Measurements from ENCODE around the gene CRIM1. TPM values are rescaled to one million over a fixed set of nuclear protein-coding genes. Genes with fewer than 3 reads are reported as not detected.

The CRIM1 gene
- total RNA-seq, 4 donors from 2014 or later: 179 to 229 (median 188) TPM

- Histone ChIP-seq H3K9me3 (no peaks in the 10 kb centered on the region), H3K4me1 (peaks cover 0 to 33% (median 1%) of the 10 kb centered on the region in 4 donors), H3K36me3 (no peaks in the 10 kb centered on the region), H3K4me3 (no peak overlapping the region), H3K27ac (no peak overlapping the region), H3K27me3 (no peaks in the 10 kb centered on the region)
- WGBS, 2 donors: 20 to 25% methylated on average over 10 of the region's 10 CpGs
- peak in 1 of 2 donors; percentile 48 for DNase-seq (ENCODE audit: low spot score in 2 of 2)
- TF ChIP-seq POLR2A (IDR thresholded peaks at IDR 0.05): no peak
- peak; percentile 35 to 76 (median 62) for TF ChIP-seq CTCF (IDR thresholded peaks at IDR 0.05)
Measured at GRCh38 chr2:36351736-36352349, 3.7 kb upstream of the CRIM1 start.

- H3K27me3 ChIP-seq: no peaks in the 10 kb centered on the region
- TF ChIP-seq POLR2A (IDR thresholded peaks at IDR 0.05) (no peak), EP300 (IDR thresholded peaks at IDR 0.05) (no peak), CTCF (IDR thresholded peaks at IDR 0.05) (no peak)
- 68% methylated on average over 3 of the region's 3 CpGs for WGBS, 2 donors
- no peak overlapping the region for H3K4me3 ChIP-seq
- H3K36me3 ChIP-seq: no peaks in the 10 kb centered on the region
- DNase-seq (ENCODE audit: low spot score in 2 of 2): no peak
- H3K27ac ChIP-seq: peak overlapping the region in 2 of 4 donors; percentile 18 to 47
- peaks cover 0 to 33% (median 1%) of the 10 kb centered on the region in 4 donors for H3K4me1 ChIP-seq
- no peaks in the 10 kb centered on the region for H3K9me3 ChIP-seq
Measured at GRCh38 chr2:36352701-36353100, 2.9 kb upstream of the CRIM1 start.

DNA sequence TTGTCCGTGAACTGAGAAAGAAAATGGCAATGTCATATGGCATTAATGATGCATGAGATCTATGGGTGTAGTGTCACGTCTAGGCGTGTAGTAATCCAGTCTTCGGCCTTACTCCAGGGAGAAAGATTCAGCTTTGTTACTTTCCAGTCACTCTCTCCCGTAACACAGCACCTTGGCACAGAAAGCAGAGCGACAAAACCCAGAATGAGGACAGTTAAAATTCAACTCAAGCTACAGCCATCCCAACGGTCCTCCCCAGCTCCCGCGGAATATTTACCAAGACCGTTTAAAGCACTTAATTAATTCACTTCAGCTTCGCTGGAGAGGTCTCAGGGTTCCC, 797 bp upstream of the CRIM1 start:
- 33 to 34% methylated on average over 11 of the region's 11 CpGs for WGBS, 2 donors
- Histone ChIP-seq H3K4me3 (peak overlapping the region; percentile 64 to 93 (median 79)), H3K4me1 (peaks cover 0 to 51% (median 12%) of the 10 kb centered on the region in 4 donors), H3K27ac (peak overlapping the region; percentile 77 to 94 (median 86)), H3K9me3 (no peaks in the 10 kb centered on the region), H3K36me3 (no peaks in the 10 kb centered on the region), H3K27me3 (no peaks in the 10 kb centered on the region)
- TF ChIP-seq EP300 (IDR thresholded peaks at IDR 0.05): no peak
- no peak for TF ChIP-seq POLR2A (IDR thresholded peaks at IDR 0.05)
- no peak for TF ChIP-seq CTCF (IDR thresholded peaks at IDR 0.05)
- DNase-seq (ENCODE audit: low spot score in 2 of 2): no peak

DNA sequence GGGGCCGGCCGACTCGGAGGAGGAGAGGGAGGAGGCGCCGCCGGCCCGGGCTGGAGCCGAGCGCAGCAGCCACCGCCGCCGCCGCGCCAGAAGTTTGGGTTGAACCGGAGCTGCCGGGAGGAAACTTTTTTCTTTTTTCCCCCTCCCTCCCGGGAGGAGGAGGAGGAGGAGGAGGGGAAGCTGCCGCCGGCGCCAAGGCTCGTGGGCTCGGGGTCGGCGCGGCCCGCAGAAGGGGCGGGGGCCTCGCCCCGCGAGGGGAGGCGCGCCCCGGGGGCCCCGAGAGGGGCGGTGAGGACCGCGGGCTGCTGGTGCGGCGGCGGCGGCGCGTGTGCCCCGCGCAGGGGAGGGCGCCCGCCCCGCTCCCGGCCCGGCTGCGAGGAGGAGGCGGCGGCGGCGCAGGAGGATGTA, 316 bp downstream of the CRIM1 start:
- H3K36me3 ChIP-seq: no peaks in the 10 kb centered on the region
- peaks cover 0 to 62% (median 14%) of the 10 kb centered on the region in 4 donors for H3K4me1 ChIP-seq
- H3K9me3 ChIP-seq: no peaks in the 10 kb centered on the region
- TF ChIP-seq POLR2A (IDR thresholded peaks at IDR 0.05) (no peak), EP300 (IDR thresholded peaks at IDR 0.05) (no peak), CTCF (IDR thresholded peaks at IDR 0.05) (no peak)
- no peak for DNase-seq (ENCODE audit: low spot score in 2 of 2)
- H3K27ac ChIP-seq: peak overlapping the region; percentile 77 to 94 (median 86)
- no peaks in the 10 kb centered on the region for H3K27me3 ChIP-seq
- 0 to 1% methylated on average over 16 to 31 of the region's 55 CpGs for WGBS, 2 donors
- peak overlapping the region; percentile 64 to 93 (median 79) for H3K4me3 ChIP-seq

- peak in 1 of 2 donors; percentile 21 for DNase-seq (ENCODE audit: low spot score in 2 of 2)
- Histone ChIP-seq H3K4me1 (peaks cover 0 to 68% (median 17%) of the 10 kb centered on the region in 4 donors), H3K4me3 (peak overlapping the region; percentile 64 to 93 (median 79)), H3K36me3 (no peaks in the 10 kb centered on the region), H3K27ac (peak overlapping the region; percentile 51 to 94 (median 84)), H3K9me3 (no peaks in the 10 kb centered on the region), H3K27me3 (no peaks in the 10 kb centered on the region)
- TF ChIP-seq CTCF (IDR thresholded peaks at IDR 0.05): no peak
- TF ChIP-seq POLR2A (IDR thresholded peaks at IDR 0.05): no peak
- TF ChIP-seq EP300 (IDR thresholded peaks at IDR 0.05): no peak
- 0 to 1% methylated on average over 4 to 49 of the region's 74 CpGs for WGBS, 2 donors
Measured at GRCh38 chr2:36356298-36356989, 866 bp downstream of the CRIM1 start.

Data from tibial nerve (tissue), 4 donors.